Thoracic aorta (tissue), 2 donors: ENCODE results near the gene CFAP97. TPM values are rescaled to one million over a fixed set of nuclear protein-coding genes. Genes with fewer than 3 reads are reported as not detected.
A peak's percentile ranks its signal among the peaks of the same experiment; 100 is the strongest.

Experiments
- ATAC-seq: fragments of 150-250 bp; one replicate; pipeline ENCODE4 v1.8.0; 2017; ENCODE audit warnings: low read depth; ENCODE audit not compliant: insufficient number of reproducible peaks, low FRiP score
- DNase-seq: peaks from one replicate; pipeline ENCODE4 v3.0.0-alpha.2; 2020; ENCODE audit warnings: low spot score
- H3K27ac ChIP-seq, 2 donors: fragments of 200-600 bp; sonication (generic); 1 replicate in 1 of 2; 2 replicates in 1 of 2; pipeline ENCODE4 v1.5.1; 2016; ENCODE audit warnings: mild to moderate bottlenecking in 2 of 2, moderate library complexity in 2 of 2
- H3K27me3 ChIP-seq: fragments of 200-600 bp; sonication (generic); replicated peaks from 2 replicates; pipeline ENCODE4 v1.6.0; 2016; ENCODE audit warnings: mild to moderate bottlenecking; ENCODE audit not compliant: insufficient read depth
- H3K36me3 ChIP-seq: fragments of 200-600 bp; sonication (generic); one replicate; pipeline ENCODE4 v1.5.1; 2016
- H3K4me1 ChIP-seq, 2 donors: fragments of 200-600 bp; sonication (generic); 1 replicate in 1 of 2; 2 replicates in 1 of 2; pipeline versions ENCODE4 v1.5.1 to v1.6.0; 2016; ENCODE audit warnings: low read depth in 2 of 2, mild to moderate bottlenecking in 1 of 2; ENCODE audit not compliant: control insufficient read depth in 1 of 2
- H3K4me3 ChIP-seq: fragments of 200-600 bp; sonication (generic); 2 replicates; pipeline ENCODE4 v1.5.1; 2016; ENCODE audit warnings: mild to moderate bottlenecking
- H3K9me3 ChIP-seq: fragments of 200-600 bp; sonication (generic); 2 replicates; pipeline ENCODE4 v1.5.1; 2016
- CTCF ChIP-seq: fragments of 200-600 bp; sonication (generic); IDR thresholded peaks from one replicate; pipeline ENCODE4 v1.5.1; 2019; ENCODE audit warnings: antibody characterized with exemption
- total RNA-seq, 2 donors: library from RNA; depleted of rRNA; stranded (reverse); fragments of >200 nt; gene quantifications; one replicate each; pipeline versions ENCODE4 v1.1.0 to v1.2.3, GENCODE V29; 2016

Gene CFAP97
- total RNA-seq, 2 donors from 2014 or later = 40.8 to 62.2 TPM

GRCh38 chr4:185144601-185145240 lies 59.1 kb downstream of the CFAP97 start:
- no peak for TF ChIP-seq CTCF
- Histone ChIP-seq H3K4me1 (peaks cover 9 to 48% of the 10 kb centered on the region in 2 donors), H3K27me3 (no peaks in the 10 kb centered on the region), H3K27ac (peak overlapping the region; percentile 63 to 75), H3K36me3 (no peaks in the 10 kb centered on the region), H3K9me3 (no peaks in the 10 kb centered on the region), H3K4me3 (peak overlapping the region; percentile 73)
- ATAC-seq = no peak
- DNase-seq = no peak

GRCh38 chr4:185143601-185143969 lies 60.2 kb downstream of the CFAP97 start:
- Histone ChIP-seq H3K4me1 (peaks cover 9 to 48% of the 10 kb centered on the region in 2 donors), H3K36me3 (no peaks in the 10 kb centered on the region), H3K27ac (peak overlapping the region; percentile 63 to 75), H3K9me3 (no peaks in the 10 kb centered on the region), H3K27me3 (no peaks in the 10 kb centered on the region), H3K4me3 (peak overlapping the region; percentile 73)
- DNase-seq (peak; percentile 28), ATAC-seq (peak; percentile 42)
- TF ChIP-seq CTCF = no peak

- peak; percentile 80 for ATAC-seq
- H3K27ac ChIP-seq = peak within 1 kb of the TSS; percentile 75 to 80
- H3K9me3 ChIP-seq = no peaks in the 10 kb centered on the region
- H3K4me1 ChIP-seq = peaks cover 9 to 48% of the 10 kb centered on the region in 2 donors
- DNase-seq = peak; percentile 41
- no peaks in the 10 kb centered on the region for H3K36me3 ChIP-seq
- peak within 1 kb of the TSS; percentile 73 for H3K4me3 ChIP-seq
- TF ChIP-seq CTCF = peak; percentile 63
- H3K27me3 ChIP-seq = no peaks in the 10 kb centered on the region
Observed at GRCh38 chr4:185142912-185143600, 60.7 kb downstream of the CFAP97 start, which contains the start of gene SLC25A4. Gene SLC25A4 (plus strand): TSS chr4:185143266. CDS start chr4:185143373, 107 bp downstream.

- ATAC-seq = peak; percentile 4
- H3K36me3 ChIP-seq = no peaks in the 10 kb centered on the region
- H3K9me3 ChIP-seq = no peaks in the 10 kb centered on the region
- no peak for TF ChIP-seq CTCF
- peak overlapping the region; percentile 75 to 80 for H3K27ac ChIP-seq
- H3K4me3 ChIP-seq = peak overlapping the region; percentile 73
- peaks cover 9 to 48% of the 10 kb centered on the region in 2 donors for H3K4me1 ChIP-seq
- no peaks in the 10 kb centered on the region for H3K27me3 ChIP-seq
- DNase-seq = no peak
Observed at GRCh38 chr4:185142564-185142911, 61.3 kb downstream of the CFAP97 start.

- H3K4me3 ChIP-seq = no peak overlapping the region
- peaks cover 9 to 41% of the 10 kb centered on the region in 2 donors for H3K4me1 ChIP-seq
- H3K27me3 ChIP-seq = no peaks in the 10 kb centered on the region
- TF ChIP-seq CTCF = no peak
- no peaks in the 10 kb centered on the region for H3K9me3 ChIP-seq
- no peak for ATAC-seq
- no peaks in the 10 kb centered on the region for H3K36me3 ChIP-seq
- peak overlapping the region; percentile 75 to 80 for H3K27ac ChIP-seq
- DNase-seq = no peak
Observed at GRCh38 chr4:185141777-185142176, 62.0 kb downstream of the CFAP97 start.
